Peyer's patch (tissue), 4 donors: ENCODE data around the gene NGEF.

Source experiments
- CTCF ChIP-seq, 6 experiments: fragments of 450-650 bp in 4 of 6; fragments of 200-600 bp in 2 of 6; sonication (generic) in 1 of 6; IDR thresholded peaks; one replicate each; pipeline ENCODE4 v1.5.1; 2017 to 2019; ENCODE audit warnings: antibody characterized with exemption in 6 of 6, mild to moderate bottlenecking in 3 of 6, moderate library complexity in 1 of 6
- POLR2A ChIP-seq, 2 donors: fragments of 450-650 bp; IDR thresholded peaks; one replicate each; pipeline ENCODE4 v1.5.1; 2017; ENCODE audit warnings: antibody characterized with exemption in 2 of 2, mild to moderate bottlenecking in 2 of 2, moderate library complexity in 2 of 2

GRCh38 chr2:232863996-232864395 lies 149.1 kb downstream of the NGEF start:
- no peak for TF ChIP-seq CTCF (IDR thresholded peaks at IDR 0.05)
- TF ChIP-seq POLR2A (IDR thresholded peaks at IDR 0.05): no peak
